ENCODE results near the gene IFT57. TPM values are rescaled to one million over a fixed set of nuclear protein-coding genes. Genes with fewer than 3 reads are reported as not detected.

IFT57 gene
- total and polyA plus RNA-seq, 2 of the 8 experiments (the other 6 are each of a cell fraction or from before 2014, with no cell fraction given): 15.1 to 27.8 TPM

DNA sequence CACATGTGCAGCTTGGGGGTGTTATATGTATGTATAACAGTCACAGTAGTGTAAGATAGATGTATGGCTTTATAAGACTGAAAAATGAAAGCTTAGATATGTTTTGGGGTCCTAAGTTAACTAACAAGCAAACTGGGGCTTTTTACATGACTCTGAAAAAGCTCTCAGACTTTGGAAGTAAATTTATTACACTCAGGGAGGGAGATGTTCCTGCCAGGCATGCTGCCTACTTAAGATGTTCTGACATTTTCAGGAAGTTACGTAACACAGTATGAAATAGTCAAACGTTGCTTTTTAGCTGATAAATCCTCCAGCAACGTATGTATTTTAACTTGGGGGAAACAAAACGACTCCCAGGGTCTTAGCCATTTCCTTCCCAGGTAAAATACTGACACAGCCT is 1.7 kb upstream of the IFT57 start:
- Histone ChIP-seq H2BK12ac (ENCODE audit: low read depth, low read length) (no peak overlapping the region), H3K4me1 (replicated peaks in 1 of 4; ENCODE audit: control insufficient read depth in 3 of 4, insufficient read depth in 4 of 4, low read length in 3 of 4) (peaks cover 0 to 5% (median 1%) of the 10 kb centered on the region in 4 experiments; a peak in 3 of 7 replicates), H4K91ac (replicated peaks; ENCODE audit: insufficient read length, low read length) (no peak overlapping the region), H3K14ac (ENCODE audit: insufficient read length) (no peak overlapping the region), H2BK20ac (ENCODE audit: low read length) (no peak overlapping the region), H3K4me3 (ENCODE audit: extremely low read depth in 1 of 4, insufficient read depth in 2 of 4, low read depth in 3 of 4, low read length in 4 of 4) (no peak overlapping the region), H3K79me1 (ENCODE audit: low read depth, low read length) (no peaks in the 10 kb centered on the region), H3K23ac (ENCODE audit: insufficient read length) (no peak overlapping the region), H3K9me3 (ENCODE audit: insufficient read depth in 2 of 2, low read depth in 1 of 2, low read length in 1 of 2) (no peaks in the 10 kb centered on the region), H4K5ac (ENCODE audit: insufficient read length, low read depth, low read length) (no peak overlapping the region), H3K4me2 (ENCODE audit: insufficient read depth in 1 of 2, low read depth in 2 of 2, low read length in 2 of 2) (no peak overlapping the region), H3K36me3 (ENCODE audit: control insufficient read depth in 2 of 4, insufficient read depth in 4 of 4, low read length in 3 of 4) (no peaks in the 10 kb centered on the region), H2BK5ac (ENCODE audit: low read depth, low read length) (no peak overlapping the region), H2BK15ac (ENCODE audit: low read length) (no peak overlapping the region), H3K27ac (ENCODE audit: low read depth, low read length) (no peak overlapping the region), H2AK5ac (ENCODE audit: low read depth, low read length) (no peak overlapping the region), H3K79me2 (ENCODE audit: control insufficient read depth in 1 of 2, insufficient read depth in 2 of 2, low read length in 2 of 2) (no peaks in the 10 kb centered on the region), H3K4ac (replicated peaks; ENCODE audit: insufficient read length, low read depth, low read length) (no peak overlapping the region), H3K18ac (ENCODE audit: extremely low read depth, low read length) (no peak overlapping the region), H3K23me2 (ENCODE audit: low read depth, low read length) (peaks cover 1% of the 10 kb centered on the region), H2AFZ (ENCODE audit: low read length) (no peak overlapping the region), H3K9ac (replicated peaks in 1 of 4; ENCODE audit: extremely low read depth in 1 of 4, low read depth in 3 of 4, low read length in 3 of 4) (no peak overlapping the region), H3K56ac (replicated peaks; ENCODE audit: insufficient read length, low read depth, low read length) (no peak overlapping the region), H4K20me1 (replicated peaks in 1 of 2; ENCODE audit: control insufficient read depth in 1 of 2, insufficient read depth in 2 of 2, low read length in 2 of 2) (no peaks in the 10 kb centered on the region), H4K8ac (ENCODE audit: extremely low read depth, insufficient read depth, low read length) (no peak overlapping the region), H2BK120ac (replicated peaks; ENCODE audit: low read depth, low read length) (no peak overlapping the region), H3K27me3 (replicated peaks in 1 of 4; ENCODE audit: control insufficient read depth in 3 of 4, extremely low read depth in 1 of 4, insufficient read depth in 3 of 4, low read length in 3 of 4) (no peaks in the 10 kb centered on the region)
- no peak for FAIRE-seq
- no peak for TF ChIP-seq TCF12 (IDR thresholded peaks at IDR 0.05; ENCODE audit: low read depth, low read length)
- TF ChIP-seq JUN (IDR thresholded peaks at IDR 0.05; ENCODE audit: low read depth, low read length): no peak
- TF ChIP-seq, protein P1, sequence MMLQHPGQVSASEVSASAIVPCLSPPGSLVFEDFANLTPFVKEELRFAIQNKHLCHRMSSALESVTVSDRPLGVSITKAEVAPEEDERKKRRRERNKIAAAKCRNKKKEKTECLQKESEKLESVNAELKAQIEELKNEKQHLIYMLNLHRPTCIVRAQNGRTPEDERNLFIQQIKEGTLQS (IDR thresholded peaks at IDR 0.05; ENCODE audit: insufficient read depth, low read depth, low read length): no peak
- no peak for TF ChIP-seq TEAD4 (IDR thresholded peaks at IDR 0.05; ENCODE audit: low read depth, low read length)
- no peak for TF ChIP-seq SIRT6 (IDR thresholded peaks at IDR 0.05; ENCODE audit: low read length)
- TF ChIP-seq KDM1A (IDR thresholded peaks at IDR 0.05; ENCODE audit: borderline replicate concordance, low read length): no peak
- no peak for TF ChIP-seq ASH2L (IDR thresholded peaks at IDR 0.05; ENCODE audit: low read length)
- TF ChIP-seq TAF7 (optimal IDR thresholded peaks at IDR 0.05; ENCODE audit: borderline replicate concordance, low read depth, low read length): no peak
- ChIA-PET POLR2A (ENCODE audit: partially characterized antibody) (interaction anchor here (0.6 kb wide), 1 partner anchor 101 kb away, joined by 3 read pairs; no protein-coding TSS in a partner anchor), CTCF (ENCODE audit: partially characterized antibody) (interaction anchor here (0.8 to 1.5 kb wide), 3 partner anchors 11 to 247 kb away, joined by 3 to 6 read pairs (median 3); no protein-coding TSS in a partner anchor)
- WGBS, 2 experiments (ENCODE audit: extremely low coverage in 1 of 2, insufficient coverage in 1 of 2, insufficient read length in 1 of 2, insufficient replicate concordance in 2 of 2, low coverage in 1 of 2, low lambda C conversion rate in 2 of 2, missing lambda C conversion rate in 1 of 2): 88% methylated on average over 4 of the region's 4 CpGs; no CpG with 5 or more reads in 1 of the 2 experiments
- DNase-seq (ENCODE audit: low read depth in 1 of 2, low spot score in 2 of 2): no peak
